K562 (cell line): ENCODE measurements around the gene STPG2. TPM values are rescaled to one million over a fixed set of nuclear protein-coding genes. Genes with fewer than 3 reads are reported as not detected.

Source experiments
- ATAC-seq: fragments of 200-7000 bp; cut with Tn5 transposase; 3 replicates; pipeline ENCODE4 v1.9.1; 2020; ENCODE audit warnings: moderate library complexity
- BruUV-seq: library from RNA; stranded (reverse); fragments of 400-500 nt; replicated peaks from 2 replicates; lab custom pipeline; 2021; lab: Mats Ljungman, UMichigan
- CTCF ChIA-PET: fragments of 300-600 bp; formaldehyde crosslinking; extraction: SDS; loops from one replicate; lab custom pipeline; 2021; ENCODE audit warnings: low intra/inter-chr PET ratio; lab: Yijun Ruan, JAX
- POLR2A ChIA-PET: fragments of 300-600, 350-650 bp; sonication (Branson Sonifier 250); formaldehyde crosslinking; extraction: SDS; loops from one replicate; lab custom pipeline; 2021; ENCODE audit warnings: antibody characterized with exemption, inconsistent platforms; lab: Yijun Ruan, JAX
- DNase-seq, 4 experiments: peaks; one replicate each; pipeline versions ENCODE4 v3.0.0 to v3.0.0-alpha.2; 2011 to 2018; ENCODE audit warnings: low spot score in 3 of 4, mixed read lengths in 3 of 4; ENCODE audit errors: extremely low read depth in 1 of 4
- FAIRE-seq: peaks from 2 replicates; lab custom pipeline; 2011; peaks lifted over from hg19 to GRCh38; lab: Jason Lieb, UNC
- H2AFZ ChIP-seq: 2 replicates; pipeline ENCODE4 v1.6.0; 2011; ENCODE audit warnings: low read depth, low read length, control low read depth, inconsistent platforms
- H3K27ac ChIP-seq: fragments of 200-600 bp; 3 replicates; pipeline ENCODE4 v1.8.0; 2011; ENCODE audit warnings: low read depth, mild to moderate bottlenecking, control low read depth, inconsistent platforms, low read length, moderate library complexity, mixed read lengths; ENCODE audit errors: extremely low read depth
- H3K27me3 ChIP-seq, 2 experiments: fragments of 300-600 bp in 1 of 2; 2 replicates in 1 of 2; 3 replicates in 1 of 2; pipeline versions ENCODE4 v1.6.0 to v1.8.0; 2011; ENCODE audit warnings: inconsistent platforms in 2 of 2, low read length in 2 of 2, mild to moderate bottlenecking in 1 of 2, mixed read lengths in 1 of 2, moderate library complexity in 1 of 2; ENCODE audit not compliant: control insufficient read depth in 2 of 2, insufficient read depth in 2 of 2
- H3K36me3 ChIP-seq: fragments of 300-600 bp; 3 replicates; pipeline ENCODE4 v1.8.0; 2011; ENCODE audit warnings: mild to moderate bottlenecking, low read length, inconsistent platforms; ENCODE audit not compliant: control insufficient read depth, insufficient read depth
- H3K4me1 ChIP-seq, 2 experiments: fragments of 200-600 bp in 1 of 2; replicated peaks in 1 of 2; 2 replicates in 1 of 2; 3 replicates in 1 of 2; pipeline versions ENCODE4 v1.5.1 to v1.8.0; 2011; ENCODE audit warnings: inconsistent platforms in 2 of 2, low read length in 2 of 2, mild to moderate bottlenecking in 1 of 2, mixed read lengths in 1 of 2, moderate library complexity in 1 of 2; ENCODE audit not compliant: control insufficient read depth in 2 of 2, insufficient read depth in 2 of 2
- H3K4me2 ChIP-seq: 2 replicates; pipeline ENCODE4 v1.6.1; 2011; ENCODE audit warnings: low read length, control low read depth, inconsistent platforms, mixed read lengths; ENCODE audit not compliant: insufficient read depth
- H3K4me3 ChIP-seq: fragments of 200-600 bp; sonication (generic), shearing (Covaris generic); 2 replicates; pipeline ENCODE4 v1.5.1; 2016; ENCODE audit warnings: control low read depth, inconsistent platforms
- H3K79me2 ChIP-seq: fragments of 200-600 bp; 3 replicates; pipeline ENCODE4 v1.8.0; 2011; ENCODE audit warnings: low read length, inconsistent platforms; ENCODE audit not compliant: control insufficient read depth, insufficient read depth
- H3K9ac ChIP-seq, 2 experiments: 2 replicates each; pipeline versions ENCODE4 v1.6.0 to v1.6.1; 2011; ENCODE audit warnings: low read depth in 2 of 2, low read length in 2 of 2, control low read depth in 1 of 2, inconsistent platforms in 1 of 2, mild to moderate bottlenecking in 1 of 2, mixed read lengths in 1 of 2; ENCODE audit not compliant: insufficient read depth in 1 of 2
- H3K9me1 ChIP-seq: one replicate; pipeline ENCODE4 v1.6.0; 2011; ENCODE audit warnings: inconsistent platforms, mild to moderate bottlenecking, low read length, moderate library complexity; ENCODE audit not compliant: control insufficient read depth, insufficient read depth
- H3K9me3 ChIP-seq: replicated peaks from 2 replicates; pipeline ENCODE4 v1.5.1; 2011; ENCODE audit warnings: low read depth, low read length, inconsistent platforms; ENCODE audit not compliant: control insufficient read depth, insufficient read depth
- H4K20me1 ChIP-seq: replicated peaks from 2 replicates; pipeline ENCODE4 v1.6.1; 2011; ENCODE audit warnings: low read length, inconsistent platforms, mixed read lengths; ENCODE audit not compliant: control insufficient read depth, insufficient read depth
- C11orf30 ChIP-seq: fragments of 450-650 bp; IDR thresholded peaks from 2 replicates; pipeline ENCODE4 v1.6.1; 2016; ENCODE audit warnings: low read depth, mild to moderate bottlenecking
- FOXP1 ChIP-seq: sonication (generic); formaldehyde crosslinking; IDR thresholded peaks from 2 replicates; pipeline ENCODE4 v1.8.0; 2022; ENCODE audit warnings: mild to moderate bottlenecking, missing genetic modification reagents
- POLR3G ChIP-seq: IDR thresholded peaks from 2 replicates; pipeline ENCODE4 v1.6.1; 2011; ENCODE audit not compliant: insufficient read length, insufficient replicate concordance; ENCODE audit errors: extremely low read depth
- SRSF9 ChIP-seq: fragments of 200-400 bp; formaldehyde crosslinking; IDR thresholded peaks from 2 replicates; pipeline ENCODE4 v1.6.1; 2017; ENCODE audit warnings: low read depth, low read length, borderline replicate concordance
- ZNF778 ChIP-seq: fragments of 450-650 bp; formaldehyde crosslinking; IDR thresholded peaks from 2 replicates; pipeline ENCODE4 v1.4.0; 2020; ENCODE audit warnings: mild to moderate bottlenecking, moderate library complexity
- WGBS: fragments of 100-300 bp; shearing (Covaris generic); methylation state at CpG from one replicate; pipeline ENCODE4 v1.1.6; 2016; ENCODE audit warnings: low coverage, mixed read lengths; ENCODE audit not compliant: insufficient coverage; ENCODE audit errors: missing lambda C conversion rate; 5-methylcytosine and 5-hydroxymethylcytosine counted together
- in situ Hi-C: fragments of 300-500 bp; cut with MboI; formaldehyde crosslinking; loops from 4 replicates; pipeline ENCODE4 v1.15.0; 2018; ENCODE audit warnings: inconsistent platforms, mixed read lengths
- intact Hi-C: fragments of 100-400 bp; cut with micrococcal nuclease; formaldehyde crosslinking; loops from 2 replicates; pipeline ENCODE4 v1.14.2; 2022
- polyA plus RNA-seq, 8 experiments: library from polyadenylated mRNA; depleted of rRNA in 4 of 8; stranded (reverse) in 5 of 8; unstranded in 3 of 8; fragments of >200 nt; fragmentation: Nextera tagmentation in 2 of 8; fragmentation: Illumina TruSeq in 1 of 8; extraction: Ambion mirVana in 2 of 8; extraction: Trizol in 1 of 8; gene quantifications; 2 replicates each; pipeline versions ENCODE4 v1.2.1 to v1.2.3, GENCODE V29; 2011 to 2014; ENCODE audit warnings: inconsistent platforms in 1 of 8, missing spikeins in 1 of 8
- total RNA-seq, 7 experiments: library from RNA; depleted of rRNA in 6 of 7; stranded (reverse); fragments of >200 nt in 6 of 7; fragmentation: Illumina TruSeq in 2 of 7; extraction: Trizol in 2 of 7; gene quantifications; 2 replicates each; pipeline versions ENCODE4 v1.2.1 to v1.2.3, GENCODE V29; 2011 to 2021; ENCODE audit warnings: low replicate concordance in 1 of 7
- TF ChIP-seq, protein P1 (sequence below): sonication (generic); IDR thresholded peaks from 2 replicates; pipeline ENCODE4 v1.6.1; 2016
- TF ChIP-seq, protein P2 (sequence below), 2 experiments: fragments of 450-650 bp; IDR thresholded peaks; 2 replicates each; pipeline ENCODE4 v1.6.1; 2016
- TF ChIP-seq, protein P3 (sequence below): fragments of 250-450 bp; sonication (Bioruptor Pico); IDR thresholded peaks from 2 replicates; pipeline ENCODE4 v1.5.0; 2021
- TF ChIP-seq, protein P4 (sequence below): sonication (generic); formaldehyde crosslinking; IDR thresholded peaks from 2 replicates; pipeline ENCODE4 v1.8.0; 2023; ENCODE audit warnings: mild to moderate bottlenecking, missing genetic modification reagents

The STPG2 gene
- total and polyA plus RNA-seq, 9 of the 15 experiments (the other 6 are each of a cell fraction or from before 2014, with no cell fraction given) = not detected

GRCh38 chr4:98102660-98103059 is 40.6 kb downstream of the STPG2 start:
- intact Hi-C loops = no loop called here
- TF ChIP-seq, protein P1, sequence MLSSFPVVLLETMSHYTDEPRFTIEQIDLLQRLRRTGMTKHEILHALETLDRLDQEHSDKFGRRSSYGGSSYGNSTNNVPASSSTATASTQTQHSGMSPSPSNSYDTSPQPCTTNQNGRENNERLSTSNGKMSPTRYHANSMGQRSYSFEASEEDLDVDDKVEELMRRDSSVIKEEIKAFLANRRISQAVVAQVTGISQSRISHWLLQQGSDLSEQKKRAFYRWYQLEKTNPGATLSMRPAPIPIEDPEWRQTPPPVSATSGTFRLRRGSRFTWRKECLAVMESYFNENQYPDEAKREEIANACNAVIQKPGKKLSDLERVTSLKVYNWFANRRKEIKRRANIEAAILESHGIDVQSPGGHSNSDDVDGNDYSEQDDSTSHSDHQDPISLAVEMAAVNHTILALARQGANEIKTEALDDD = no peak
- TF ChIP-seq C11orf30 (no peak), SRSF9 (no peak)
- WGBS = 0% methylated on average over 1 of the region's 1 CpG
- Histone ChIP-seq H3K4me1 (no peaks in the 10 kb centered on the region), H3K9ac (no peak overlapping the region), H2AFZ (no peak overlapping the region), H3K4me2 (no peak overlapping the region), H3K4me3 (no peak overlapping the region), H4K20me1 (no peaks in the 10 kb centered on the region), H3K27ac (no peak overlapping the region), H3K9me3 (no peaks in the 10 kb centered on the region; the same call in 1 of the 2 replicates), H3K79me2 (no peaks in the 10 kb centered on the region), H3K27me3 (no peaks in the 10 kb centered on the region), H3K9me1 (no peaks in the 10 kb centered on the region), H3K36me3 (no peaks in the 10 kb centered on the region)
- POLR2A ChIA-PET = no interaction called here
- ATAC-seq (no peak), DNase-seq (no peak), FAIRE-seq (no peak)
- no TSS peak for BruUV-seq
- in situ Hi-C loops = no loop called here
- CTCF ChIA-PET = no interaction called here

GRCh38 chr4:98101988-98102387 is 41.3 kb downstream of the STPG2 start:
- ATAC-seq = no peak
- no peak for DNase-seq
- intact Hi-C loops (no loop called here), in situ Hi-C loops (no loop called here)
- H3K27ac ChIP-seq = no peak overlapping the region
- no peaks in the 10 kb centered on the region; the same call in 1 of the 2 replicates for H3K9me3 ChIP-seq
- H3K4me3 ChIP-seq = no peak overlapping the region
- no peaks in the 10 kb centered on the region for H3K27me3 ChIP-seq
- WGBS = 0% methylated on average over 1 of the region's 1 CpG
- POLR2A ChIA-PET = no interaction called here
- no peak overlapping the region for H3K4me2 ChIP-seq
- no peaks in the 10 kb centered on the region for H3K9me1 ChIP-seq
- no peaks in the 10 kb centered on the region for H3K79me2 ChIP-seq
- no TSS peak for BruUV-seq
- H2AFZ ChIP-seq = no peak overlapping the region
- H3K36me3 ChIP-seq = no peaks in the 10 kb centered on the region
- CTCF ChIA-PET = no interaction called here
- H4K20me1 ChIP-seq = no peaks in the 10 kb centered on the region
- no peaks in the 10 kb centered on the region for H3K4me1 ChIP-seq
- no peak for FAIRE-seq
- H3K9ac ChIP-seq = no peak overlapping the region
- TF ChIP-seq, protein P2, sequence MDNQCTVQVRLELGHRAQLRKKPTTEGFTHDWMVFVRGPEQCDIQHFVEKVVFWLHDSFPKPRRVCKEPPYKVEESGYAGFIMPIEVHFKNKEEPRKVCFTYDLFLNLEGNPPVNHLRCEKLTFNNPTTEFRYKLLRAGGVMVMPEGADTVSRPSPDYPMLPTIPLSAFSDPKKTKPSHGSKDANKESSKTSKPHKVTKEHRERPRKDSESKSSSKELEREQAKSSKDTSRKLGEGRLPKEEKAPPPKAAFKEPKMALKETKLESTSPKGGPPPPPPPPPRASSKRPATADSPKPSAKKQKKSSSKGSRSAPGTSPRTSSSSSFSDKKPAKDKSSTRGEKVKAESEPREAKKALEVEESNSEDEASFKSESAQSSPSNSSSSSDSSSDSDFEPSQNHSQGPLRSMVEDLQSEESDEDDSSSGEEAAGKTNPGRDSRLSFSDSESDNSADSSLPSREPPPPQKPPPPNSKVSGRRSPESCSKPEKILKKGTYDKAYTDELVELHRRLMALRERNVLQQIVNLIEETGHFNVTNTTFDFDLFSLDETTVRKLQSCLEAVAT (IDR thresholded peaks at IDR 0.05) = no peak
- TF ChIP-seq, protein P3, sequence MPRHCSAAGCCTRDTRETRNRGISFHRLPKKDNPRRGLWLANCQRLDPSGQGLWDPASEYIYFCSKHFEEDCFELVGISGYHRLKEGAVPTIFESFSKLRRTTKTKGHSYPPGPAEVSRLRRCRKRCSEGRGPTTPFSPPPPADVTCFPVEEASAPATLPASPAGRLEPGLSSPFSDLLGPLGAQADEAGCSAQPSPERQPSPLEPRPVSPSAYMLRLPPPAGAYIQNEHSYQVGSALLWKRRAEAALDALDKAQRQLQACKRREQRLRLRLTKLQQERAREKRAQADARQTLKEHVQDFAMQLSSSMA = no peak
- TF ChIP-seq FOXP1 (CRISPR knock-in tag) = no peak
- no peak for TF ChIP-seq ZNF778 (CRISPR knock-in tag)
- TF ChIP-seq, protein P4, sequence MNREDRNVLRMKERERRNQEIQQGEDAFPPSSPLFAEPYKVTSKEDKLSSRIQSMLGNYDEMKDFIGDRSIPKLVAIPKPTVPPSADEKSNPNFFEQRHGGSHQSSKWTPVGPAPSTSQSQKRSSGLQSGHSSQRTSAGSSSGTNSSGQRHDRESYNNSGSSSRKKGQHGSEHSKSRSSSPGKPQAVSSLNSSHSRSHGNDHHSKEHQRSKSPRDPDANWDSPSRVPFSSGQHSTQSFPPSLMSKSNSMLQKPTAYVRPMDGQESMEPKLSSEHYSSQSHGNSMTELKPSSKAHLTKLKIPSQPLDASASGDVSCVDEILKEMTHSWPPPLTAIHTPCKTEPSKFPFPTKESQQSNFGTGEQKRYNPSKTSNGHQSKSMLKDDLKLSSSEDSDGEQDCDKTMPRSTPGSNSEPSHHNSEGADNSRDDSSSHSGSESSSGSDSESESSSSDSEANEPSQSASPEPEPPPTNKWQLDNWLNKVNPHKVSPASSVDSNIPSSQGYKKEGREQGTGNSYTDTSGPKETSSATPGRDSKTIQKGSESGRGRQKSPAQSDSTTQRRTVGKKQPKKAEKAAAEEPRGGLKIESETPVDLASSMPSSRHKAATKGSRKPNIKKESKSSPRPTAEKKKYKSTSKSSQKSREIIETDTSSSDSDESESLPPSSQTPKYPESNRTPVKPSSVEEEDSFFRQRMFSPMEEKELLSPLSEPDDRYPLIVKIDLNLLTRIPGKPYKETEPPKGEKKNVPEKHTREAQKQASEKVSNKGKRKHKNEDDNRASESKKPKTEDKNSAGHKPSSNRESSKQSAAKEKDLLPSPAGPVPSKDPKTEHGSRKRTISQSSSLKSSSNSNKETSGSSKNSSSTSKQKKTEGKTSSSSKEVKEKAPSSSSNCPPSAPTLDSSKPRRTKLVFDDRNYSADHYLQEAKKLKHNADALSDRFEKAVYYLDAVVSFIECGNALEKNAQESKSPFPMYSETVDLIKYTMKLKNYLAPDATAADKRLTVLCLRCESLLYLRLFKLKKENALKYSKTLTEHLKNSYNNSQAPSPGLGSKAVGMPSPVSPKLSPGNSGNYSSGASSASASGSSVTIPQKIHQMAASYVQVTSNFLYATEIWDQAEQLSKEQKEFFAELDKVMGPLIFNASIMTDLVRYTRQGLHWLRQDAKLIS = no peak
- TF ChIP-seq POLR3G = no peak
